Astrocyte of the hippocampus (primary cell): ENCODE measurements around the gene ZNF280C.
A peak's percentile ranks its signal among the peaks of the same experiment; 100 is the strongest.
"Not testable (repeated sequence)": the region's sequence is repeated elsewhere in the genome, so short reads cannot be mapped to it uniquely, and the experiment has no call there.

Experiments
- DNase-seq: peaks from one replicate; pipeline ENCODE4 v3.0.0; 2011; ENCODE audit warnings: low read depth, low spot score

The ZNF280C gene

GRCh38 chrX:130261296-130261893, 7.3 kb downstream of the ZNF280C start:
- no peak for DNase-seq

GRCh38 chrX:130260316-130260715, 8.4 kb downstream of the ZNF280C start:
- DNase-seq, result no peak

GRCh38 chrX:130253916-130254315, 14.8 kb downstream of the ZNF280C start:
- no peak for DNase-seq

GRCh38 chrX:130251671-130252070, 17.0 kb downstream of the ZNF280C start:
- DNase-seq, result no peak

GRCh38 chrX:130247996-130248395, 20.7 kb downstream of the ZNF280C start:
- no peak for DNase-seq

- no peak for DNase-seq
These were observed 22.6 kb downstream of the ZNF280C start for GRCh38 chrX:130246084-130246483.

- DNase-seq, result peak; percentile 58
These were observed 23.3 kb downstream of the ZNF280C start for GRCh38 chrX:130245441-130245840.

GRCh38 chrX:130231184-130231583, 37.5 kb downstream of the ZNF280C start:
- DNase-seq, result not testable (repeated sequence)

GRCh38 chrX:130228871-130229270, 39.8 kb downstream of the ZNF280C start:
- no peak for DNase-seq

GRCh38 chrX:130224810-130225209, 43.9 kb downstream of the ZNF280C start:
- no peak for DNase-seq

GRCh38 chrX:130216320-130216719, 52.4 kb downstream of the ZNF280C start:
- peak; percentile 6 for DNase-seq

GRCh38 chrX:130213376-130213775, 55.3 kb downstream of the ZNF280C start:
- no peak for DNase-seq

GRCh38 chrX:130212371-130212770, 56.3 kb downstream of the ZNF280C start:
- DNase-seq, result no peak

GRCh38 chrX:130211415-130212186, 57.1 kb downstream of the ZNF280C start:
- no peak for DNase-seq

GRCh38 chrX:130204647-130205046, 64.1 kb downstream of the ZNF280C start:
- no peak for DNase-seq

GRCh38 chrX:130197464-130197863, 71.2 kb downstream of the ZNF280C start:
- DNase-seq, result no peak

- DNase-seq, result no peak
These were observed 72.2 kb downstream of the ZNF280C start for GRCh38 chrX:130196466-130196865.

GRCh38 chrX:130190801-130191200, 77.9 kb downstream of the ZNF280C start:
- DNase-seq, result no peak

GRCh38 chrX:130186651-130187050, 82.0 kb downstream of the ZNF280C start:
- DNase-seq, result no peak

- DNase-seq, result no peak
These were observed 83.8 kb downstream of the ZNF280C start for GRCh38 chrX:130184857-130185256.

GRCh38 chrX:130184168-130184567, 84.5 kb downstream of the ZNF280C start:
- no peak for DNase-seq

GRCh38 chrX:130179579-130180215, 89.0 kb downstream of the ZNF280C start:
- peak; percentile 32 for DNase-seq

- DNase-seq, result peak; percentile 9
These were observed 89.5 kb downstream of the ZNF280C start for GRCh38 chrX:130179170-130179569.
